Ishikawa (cell line): ENCODE measurements around the gene ZMAT3.
A peak's percentile ranks its signal among the peaks of the same experiment; 100 is the strongest.

ENCODE experiments used
- CEBPB ChIP-seq: IDR thresholded peaks from 2 replicates; pipeline ENCODE4 v1.6.1; 2012
- CREB1 ChIP-seq: IDR thresholded peaks from 2 replicates; pipeline ENCODE4 v1.6.1; 2012; ENCODE audit warnings: low read depth
- EGR1 ChIP-seq: IDR thresholded peaks from 2 replicates; pipeline ENCODE4 v1.6.1; 2012
- EP300 ChIP-seq: IDR thresholded peaks from 2 replicates; pipeline ENCODE4 v1.6.1; 2012; ENCODE audit warnings: borderline replicate concordance
- FOXM1 ChIP-seq: IDR thresholded peaks from 2 replicates; pipeline ENCODE4 v1.6.1; 2012; ENCODE audit warnings: low read depth, borderline replicate concordance
- MAX ChIP-seq: IDR thresholded peaks from 2 replicates; pipeline ENCODE4 v1.6.1; 2012
- NFIC ChIP-seq: IDR thresholded peaks from 2 replicates; pipeline ENCODE4 v1.6.1; 2012
- RAD21 ChIP-seq: IDR thresholded peaks from 2 replicates; pipeline ENCODE4 v1.6.1; 2012; ENCODE audit warnings: low read depth
- REST ChIP-seq: IDR thresholded peaks from 2 replicates; pipeline ENCODE4 v1.6.1; 2012; ENCODE audit warnings: low read depth, mild to moderate bottlenecking
- TAF1 ChIP-seq: IDR thresholded peaks from 2 replicates; pipeline ENCODE4 v1.6.1; 2012; ENCODE audit warnings: low read depth, mild to moderate bottlenecking
- TCF12 ChIP-seq: IDR thresholded peaks from 2 replicates; pipeline ENCODE4 v1.6.1; 2012; ENCODE audit warnings: low read depth
- TEAD4 ChIP-seq: IDR thresholded peaks from 2 replicates; pipeline ENCODE4 v1.6.1; 2012
- USF1 ChIP-seq: IDR thresholded peaks from 2 replicates; pipeline ENCODE4 v1.6.1; 2012
- YY1 ChIP-seq: IDR thresholded peaks from 2 replicates; pipeline ENCODE4 v1.6.1; 2012; ENCODE audit warnings: low read depth
- ZBTB7A ChIP-seq: IDR thresholded peaks from 2 replicates; pipeline ENCODE4 v1.6.1; 2012; ENCODE audit warnings: low read depth

Gene ZMAT3

GRCh38 chr3:179020112-179020511 lies 51.5 kb downstream of the ZMAT3 start:
- no peak for TF ChIP-seq CEBPB
- no peak for TF ChIP-seq YY1
- no peak for TF ChIP-seq USF1
- no peak for TF ChIP-seq RAD21
- no peak for TF ChIP-seq NFIC
- TF ChIP-seq TCF12: no peak
- no peak for TF ChIP-seq ZBTB7A
- no peak for TF ChIP-seq EP300
- TF ChIP-seq TEAD4: no peak
- TF ChIP-seq TAF1: no peak
- no peak for TF ChIP-seq MAX
- TF ChIP-seq EGR1: no peak
- no peak for TF ChIP-seq REST
- TF ChIP-seq CREB1: no peak
- no peak for TF ChIP-seq FOXM1

GRCh38 chr3:179018808-179019207 lies 52.8 kb downstream of the ZMAT3 start:
- no peak for TF ChIP-seq TCF12

GRCh38 chr3:179016979-179017670 lies 54.5 kb downstream of the ZMAT3 start:
- TF ChIP-seq ZBTB7A: no peak
- TF ChIP-seq CREB1: no peak
- no peak for TF ChIP-seq FOXM1
- TF ChIP-seq TAF1: no peak
- TF ChIP-seq REST: no peak
- no peak for TF ChIP-seq TEAD4
- TF ChIP-seq TCF12: no peak
- TF ChIP-seq NFIC: no peak
- TF ChIP-seq CEBPB: no peak
- no peak for TF ChIP-seq RAD21
- TF ChIP-seq EP300: no peak
- TF ChIP-seq USF1: no peak
- TF ChIP-seq MAX: no peak
- no peak for TF ChIP-seq EGR1
- TF ChIP-seq YY1: no peak

- TF ChIP-seq YY1 (no peak), RAD21 (peak; percentile 97), FOXM1 (0 out of 2 replicates have a peak, but pooled peaks have one; percentile 35)
Measured at GRCh38 chr3:179015551-179016020, 56.0 kb downstream of the ZMAT3 start.

- TF ChIP-seq RAD21: no peak
- no peak for TF ChIP-seq REST
- no peak for TF ChIP-seq YY1
- TF ChIP-seq TCF12: no peak
- TF ChIP-seq NFIC: no peak
- TF ChIP-seq EGR1: no peak
- TF ChIP-seq CEBPB: no peak
- no peak for TF ChIP-seq FOXM1
- TF ChIP-seq MAX: no peak
- TF ChIP-seq CREB1: no peak
Measured at GRCh38 chr3:179005706-179006105, 65.9 kb downstream of the ZMAT3 start.
